ENCODE measurements around the gene INPP5D.
"Not testable (repeated sequence)": the region's sequence is repeated elsewhere in the genome, so short reads cannot be mapped to it uniquely, and the experiment has no call there.

The INPP5D gene

DNA sequence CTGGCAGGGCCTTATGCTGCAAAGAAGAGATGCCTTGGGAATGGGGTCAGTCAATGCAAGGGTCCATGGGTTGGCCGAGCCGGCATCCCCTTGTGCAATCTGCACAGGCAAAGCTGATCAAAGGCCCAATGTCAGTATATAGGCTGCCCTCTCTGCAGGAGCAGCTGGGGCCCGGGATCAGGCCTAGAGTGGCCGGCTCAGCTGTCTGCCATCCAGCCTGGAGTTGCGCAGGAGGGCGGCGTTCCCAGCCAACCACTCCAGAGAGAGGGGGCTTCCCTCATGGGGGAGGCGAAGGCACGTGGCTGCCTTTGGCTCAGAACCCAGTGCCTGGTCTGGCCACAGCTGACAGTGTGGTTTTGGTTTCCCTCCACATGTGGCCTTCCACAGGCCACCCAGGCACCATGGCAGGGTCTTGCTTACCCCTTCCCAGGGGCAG lies 3.9 kb downstream of the INPP5D start:
- Mint-ChIP-seq H3K36me3 (ENCODE audit: insufficient read depth) (peaks cover 72% of the 10 kb centered on the region), H3K4me3 (peak overlapping the region; percentile 85 to 99), H3K4me1 (ENCODE audit: low read depth in 2 of 2) (peaks cover 70 to 71% of the 10 kb centered on the region in 2 donors)

DNA sequence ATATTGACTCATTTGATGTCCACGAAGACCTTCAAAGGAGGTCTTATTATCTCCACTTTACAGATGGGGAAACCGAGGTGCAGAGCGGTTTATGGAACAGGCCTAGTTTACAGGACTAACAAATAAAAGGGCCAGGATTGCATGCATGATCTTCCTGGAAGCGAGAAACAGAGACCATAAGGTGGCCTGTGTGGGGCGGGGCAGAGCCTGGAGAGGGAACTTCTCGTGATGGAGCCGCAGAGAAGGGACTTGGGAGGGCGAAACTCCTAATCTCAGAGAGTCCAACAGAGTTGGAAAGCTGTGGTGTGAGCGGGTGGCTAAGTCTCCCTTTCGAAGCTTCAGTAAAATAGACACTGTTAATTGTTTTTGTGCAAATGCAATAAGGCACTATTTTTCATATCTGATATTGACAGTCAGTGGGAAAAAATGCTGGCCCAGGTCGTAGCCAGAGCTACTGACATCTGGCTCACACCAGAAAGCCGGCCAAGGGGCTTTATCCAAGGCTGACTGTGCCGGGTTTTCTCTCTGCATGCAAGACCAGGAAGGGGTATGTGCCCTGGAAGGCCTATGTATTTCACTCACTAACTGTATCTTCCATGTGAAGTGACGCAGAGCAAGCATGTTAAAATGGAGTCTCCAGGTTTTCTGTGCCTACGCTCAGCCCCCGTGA lies 4.5 kb downstream of the INPP5D start:
- peaks cover 72 to 77% of the 10 kb centered on the region in 2 donors for H3K4me1 Mint-ChIP-seq (ENCODE audit: low read depth in 2 of 2)
- ATAC-seq (replicated peaks) (no peak), DNase-seq (no peak)
- H3K27me3 Mint-ChIP-seq = no peaks in the 10 kb centered on the region
- peak overlapping the region; percentile 85 to 99 for H3K4me3 Mint-ChIP-seq
- H3K36me3 Mint-ChIP-seq (ENCODE audit: insufficient read depth) = peaks cover 73% of the 10 kb centered on the region
- H3K27ac Mint-ChIP-seq = peak overlapping the region; percentile 36 to 90
- no peaks in the 10 kb centered on the region for H3K9me3 Mint-ChIP-seq

More for the DNA sequence above, 3.9 kb downstream of the INPP5D start:
- Mint-ChIP-seq H3K27ac (peak overlapping the region; percentile 90 to 95), H3K9me3 (no peaks in the 10 kb centered on the region), H3K27me3 (no peaks in the 10 kb centered on the region)
- no peak for DNase-seq
- no peak for ATAC-seq (replicated peaks)

DNA sequence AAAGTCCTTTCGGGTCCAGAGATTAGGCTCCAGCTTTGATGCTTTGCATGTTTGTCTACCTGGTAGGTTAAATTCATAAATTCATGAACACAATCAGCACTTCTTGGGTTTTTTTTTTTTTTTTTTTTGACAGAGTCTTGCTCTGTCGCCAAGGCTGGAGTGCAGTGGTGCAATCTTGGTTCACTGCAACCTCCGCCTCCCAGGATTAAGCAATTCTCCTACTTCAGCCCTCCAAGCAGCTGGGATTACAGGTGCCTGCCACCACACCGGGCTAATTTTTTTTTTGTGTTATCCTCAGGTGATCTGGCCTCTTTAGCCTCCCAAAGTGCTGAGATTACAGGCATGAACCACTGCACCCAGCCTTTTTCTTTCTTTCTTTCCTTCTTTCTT lies 5.1 kb downstream of the INPP5D start:
- ATAC-seq (replicated peaks); H3K9me3 Mint-ChIP-seq; DNase-seq; H3K27me3 Mint-ChIP-seq: not testable (repeated sequence)
- peaks cover 72 to 78% of the 10 kb centered on the region in 2 donors for H3K4me1 Mint-ChIP-seq (ENCODE audit: low read depth in 2 of 2)
- peak overlapping the region in 1 of 2 donors; percentile 87 for H3K27ac Mint-ChIP-seq
- peaks cover 72% of the 10 kb centered on the region for H3K36me3 Mint-ChIP-seq (ENCODE audit: insufficient read depth)
- H3K4me3 Mint-ChIP-seq = peak overlapping the region; percentile 85 to 99

DNA sequence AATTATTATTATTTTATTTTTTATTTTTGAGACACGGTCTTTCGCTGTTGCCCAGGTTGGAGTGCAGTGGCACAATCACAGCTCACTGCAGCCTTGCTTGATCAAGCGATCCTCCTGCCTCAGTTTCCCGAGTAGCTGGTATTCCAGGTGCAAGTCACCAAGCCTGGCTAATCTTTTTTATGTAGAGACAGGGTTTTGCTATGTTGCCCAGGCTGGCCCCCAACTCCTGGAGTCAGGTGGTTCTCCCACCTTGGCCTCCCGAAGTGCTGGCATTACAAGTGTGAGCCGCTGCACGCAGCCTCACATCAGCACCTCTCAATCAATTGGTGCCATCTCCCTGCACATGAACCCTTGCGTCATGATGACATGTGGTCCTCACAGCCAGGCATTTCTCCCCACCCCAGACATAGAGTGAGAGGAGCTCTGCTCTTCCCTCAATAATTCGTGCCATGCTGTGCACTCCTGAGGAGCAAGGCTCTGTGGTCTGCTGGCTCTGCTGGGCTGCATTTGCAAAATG lies 5.9 kb downstream of the INPP5D start:
- Mint-ChIP-seq H3K4me1 (ENCODE audit: low read depth in 2 of 2) (peaks cover 79 to 81% of the 10 kb centered on the region in 2 donors), H3K27me3 (no peaks in the 10 kb centered on the region), H3K36me3 (ENCODE audit: insufficient read depth) (peaks cover 74% of the 10 kb centered on the region), H3K27ac (peak overlapping the region; percentile 53 to 87), H3K9me3 (no peaks in the 10 kb centered on the region), H3K4me3 (peak overlapping the region; percentile 62 to 66)
- ATAC-seq (replicated peaks) (no peak), DNase-seq (no peak)

DNA sequence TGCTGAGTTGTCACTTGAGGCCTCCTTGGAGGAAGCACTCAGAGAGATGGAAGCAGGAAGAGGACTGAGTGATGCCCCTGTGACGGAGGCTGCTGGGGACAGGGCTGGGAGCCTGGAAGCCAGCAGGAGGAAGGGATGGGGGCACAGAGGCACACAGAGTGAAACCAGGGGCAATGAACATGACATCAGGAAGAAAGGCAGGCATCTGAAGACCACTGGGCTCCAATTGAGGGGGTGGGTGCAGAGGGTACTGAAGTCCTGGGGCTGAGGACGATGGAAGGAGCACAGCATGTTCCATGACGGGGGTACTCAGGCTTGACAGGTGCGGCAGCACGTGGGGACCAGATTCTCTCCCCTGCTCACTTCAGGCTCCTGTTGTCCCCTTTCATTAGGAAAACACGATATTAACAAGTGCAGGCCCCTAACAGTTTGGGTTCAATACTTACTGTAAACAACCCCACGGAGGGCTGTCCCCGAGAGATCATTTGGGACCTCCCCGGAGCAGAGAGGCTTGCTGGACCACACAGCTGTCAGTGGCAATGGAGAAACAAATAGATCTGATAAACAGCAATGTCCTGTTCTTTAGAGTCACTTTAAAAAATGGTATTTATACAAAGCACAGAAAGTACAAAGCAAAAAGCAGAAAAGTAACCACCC lies 8.7 kb downstream of the INPP5D start:
- Mint-ChIP-seq H3K4me1 (ENCODE audit: low read depth in 2 of 2) (peaks cover 67 to 70% of the 10 kb centered on the region in 2 donors), H3K27ac (peak overlapping the region in 1 of 2 donors; percentile 81), H3K27me3 (no peaks in the 10 kb centered on the region), H3K36me3 (ENCODE audit: insufficient read depth) (peaks cover 56% of the 10 kb centered on the region), H3K9me3 (no peaks in the 10 kb centered on the region), H3K4me3 (peak overlapping the region; percentile 42 to 66)
- ATAC-seq (replicated peaks) (no peak), DNase-seq (no peak)

DNA sequence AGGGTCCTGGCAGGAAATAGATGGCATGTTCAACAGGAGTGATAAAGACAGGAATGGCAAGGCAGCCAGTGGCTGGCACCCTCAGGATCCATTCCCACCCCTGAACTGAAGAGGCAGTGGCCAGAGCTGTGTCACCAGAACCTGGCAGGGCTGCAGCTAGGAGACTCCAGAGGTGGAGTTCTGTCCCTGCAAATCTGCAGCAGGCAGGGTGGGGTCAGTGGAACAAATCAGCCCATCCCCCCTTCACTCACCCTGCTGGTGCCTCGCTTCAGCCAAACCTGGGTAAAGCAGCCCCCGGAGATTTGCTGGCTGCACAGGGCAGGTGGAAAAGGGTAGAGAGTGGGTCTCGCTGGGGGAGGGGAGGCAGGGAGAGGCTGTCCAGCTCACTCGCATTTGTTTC lies 12.7 kb downstream of the INPP5D start:
- ATAC-seq (replicated peaks) (no peak), DNase-seq (no peak)
- Mint-ChIP-seq H3K27ac (no peak overlapping the region), H3K4me3 (no peak overlapping the region), H3K36me3 (ENCODE audit: insufficient read depth) (peaks cover 24% of the 10 kb centered on the region), H3K4me1 (ENCODE audit: low read depth in 2 of 2) (peaks cover 36 to 47% of the 10 kb centered on the region in 2 donors), H3K27me3 (no peaks in the 10 kb centered on the region), H3K9me3 (no peaks in the 10 kb centered on the region)

DNA sequence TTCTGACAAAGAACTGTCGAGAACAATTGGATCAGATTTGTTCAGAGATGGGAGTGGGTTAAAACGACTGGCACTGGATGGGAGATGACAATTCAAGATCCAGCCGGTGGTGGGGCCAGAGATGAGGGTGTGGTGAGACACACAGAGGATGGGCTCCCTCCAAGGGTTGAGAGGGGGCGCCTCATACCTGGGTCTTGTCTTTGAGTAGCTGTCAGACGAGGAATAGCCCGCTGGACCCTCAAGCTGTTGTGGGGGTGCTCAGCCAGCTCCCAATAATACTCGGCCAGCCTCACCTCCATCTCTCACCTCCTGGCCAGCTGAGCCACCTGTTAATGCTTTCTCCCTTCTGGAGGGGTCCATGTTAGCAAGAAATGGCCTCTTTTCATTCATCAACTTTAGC lies 14.0 kb downstream of the INPP5D start:
- no peaks in the 10 kb centered on the region for H3K27me3 Mint-ChIP-seq
- no peaks in the 10 kb centered on the region for H3K9me3 Mint-ChIP-seq
- no peak overlapping the region for H3K27ac Mint-ChIP-seq
- H3K4me3 Mint-ChIP-seq = no peak overlapping the region
- H3K4me1 Mint-ChIP-seq (ENCODE audit: low read depth in 2 of 2) = peaks cover 35 to 43% of the 10 kb centered on the region in 2 donors
- no peak for DNase-seq
- ATAC-seq (replicated peaks) = no peak
- H3K36me3 Mint-ChIP-seq (ENCODE audit: insufficient read depth) = peaks cover 21% of the 10 kb centered on the region

DNA sequence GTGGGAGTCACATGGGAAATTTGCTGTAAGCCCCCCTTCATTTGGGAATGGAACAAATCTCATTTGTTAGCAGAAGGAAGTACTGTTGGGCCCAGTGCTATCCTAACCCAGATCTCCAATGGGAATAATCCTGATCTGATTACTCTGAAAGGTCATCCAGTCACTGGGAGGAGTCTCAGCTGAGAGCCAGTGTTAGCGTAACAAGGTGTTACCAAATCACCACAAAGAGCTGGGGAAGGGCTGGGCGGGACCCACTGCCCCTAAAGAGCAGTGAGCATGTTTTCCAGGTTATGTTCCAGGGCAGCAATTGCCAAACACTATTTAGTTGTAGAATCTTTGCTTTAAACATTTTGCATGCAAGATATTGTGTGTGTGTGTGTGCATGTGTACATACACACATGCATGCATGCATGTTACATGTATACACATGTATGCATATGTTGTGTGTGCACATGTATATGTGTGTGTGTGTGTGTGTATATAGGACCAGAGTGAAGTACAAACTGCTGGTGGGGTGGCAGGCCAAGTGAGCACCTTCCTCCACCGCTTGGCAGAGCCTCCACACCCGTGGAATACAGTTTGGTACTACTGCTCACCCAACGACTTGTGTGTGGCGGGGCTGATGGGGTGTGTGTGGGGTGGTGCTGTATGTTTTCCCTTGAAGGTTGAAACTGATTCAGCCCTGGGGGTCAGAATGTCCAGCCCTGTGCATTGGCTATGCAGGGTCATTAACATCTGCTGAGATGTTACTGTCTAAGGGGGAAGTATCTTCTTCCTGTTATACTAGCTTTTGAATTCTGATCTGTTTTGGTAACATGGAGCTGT lies 15.2 kb downstream of the INPP5D start:
- DNase-seq (no peak), ATAC-seq (replicated peaks) (peak; percentile 16)
- Mint-ChIP-seq H3K4me1 (ENCODE audit: low read depth in 2 of 2) (peaks cover 35 to 45% of the 10 kb centered on the region in 2 donors), H3K9me3 (no peaks in the 10 kb centered on the region), H3K36me3 (ENCODE audit: insufficient read depth) (peaks cover 29% of the 10 kb centered on the region), H3K4me3 (no peak overlapping the region), H3K27me3 (no peaks in the 10 kb centered on the region), H3K27ac (no peak overlapping the region)

DNA sequence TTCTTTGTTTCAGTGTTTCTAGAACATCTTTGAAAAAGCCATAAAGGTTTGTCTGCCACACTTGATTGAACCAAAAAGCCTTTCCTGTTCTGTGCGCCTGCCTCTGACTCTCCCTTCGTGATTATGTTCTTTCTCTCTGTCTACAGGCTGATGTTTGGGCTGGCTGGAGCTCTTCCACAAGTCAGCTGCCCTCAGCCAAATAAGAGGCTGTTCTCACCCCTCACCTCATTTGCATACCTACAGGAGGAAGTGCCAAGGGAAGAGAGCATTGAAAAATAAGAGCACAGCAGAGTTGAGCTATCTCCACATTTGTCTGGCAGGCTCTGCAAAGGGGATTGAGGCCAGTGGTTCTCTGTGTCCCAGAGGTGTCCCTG lies 15.8 kb downstream of the INPP5D start:
- peak; percentile 61 for ATAC-seq (replicated peaks)
- H3K9me3 Mint-ChIP-seq = no peaks in the 10 kb centered on the region
- H3K36me3 Mint-ChIP-seq (ENCODE audit: insufficient read depth) = peaks cover 29% of the 10 kb centered on the region
- no peaks in the 10 kb centered on the region for H3K27me3 Mint-ChIP-seq
- no peak overlapping the region for H3K27ac Mint-ChIP-seq
- no peak overlapping the region for H3K4me3 Mint-ChIP-seq
- no peak for DNase-seq
- H3K4me1 Mint-ChIP-seq (ENCODE audit: low read depth in 2 of 2) = peaks cover 35 to 47% of the 10 kb centered on the region in 2 donors

DNA sequence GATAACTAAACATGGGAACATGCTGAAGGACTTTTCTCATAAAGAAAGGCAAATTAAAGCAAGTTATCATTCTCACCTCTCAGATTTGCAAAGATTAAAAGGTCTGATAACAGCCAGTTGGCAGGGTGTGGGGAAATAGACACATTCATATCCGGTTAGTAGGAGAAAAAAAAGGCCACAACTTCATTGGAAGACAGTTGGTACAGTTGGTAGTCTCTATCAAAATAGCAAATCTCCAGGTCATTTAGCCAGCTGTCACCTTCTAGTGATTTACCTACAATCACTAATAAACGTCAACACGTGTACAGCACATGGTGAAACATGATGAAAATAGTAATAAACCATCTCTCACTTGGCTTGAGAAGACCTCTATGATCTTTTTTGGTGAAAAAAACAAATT lies 16.6 kb downstream of the INPP5D start:
- Mint-ChIP-seq H3K9me3 (no peaks in the 10 kb centered on the region), H3K27me3 (no peaks in the 10 kb centered on the region), H3K36me3 (ENCODE audit: insufficient read depth) (peaks cover 34% of the 10 kb centered on the region), H3K4me3 (no peak overlapping the region), H3K27ac (no peak overlapping the region), H3K4me1 (ENCODE audit: low read depth in 2 of 2) (peaks cover 37 to 53% of the 10 kb centered on the region in 2 donors)
- peak; percentile 55 for ATAC-seq (replicated peaks)
- no peak for DNase-seq

DNA sequence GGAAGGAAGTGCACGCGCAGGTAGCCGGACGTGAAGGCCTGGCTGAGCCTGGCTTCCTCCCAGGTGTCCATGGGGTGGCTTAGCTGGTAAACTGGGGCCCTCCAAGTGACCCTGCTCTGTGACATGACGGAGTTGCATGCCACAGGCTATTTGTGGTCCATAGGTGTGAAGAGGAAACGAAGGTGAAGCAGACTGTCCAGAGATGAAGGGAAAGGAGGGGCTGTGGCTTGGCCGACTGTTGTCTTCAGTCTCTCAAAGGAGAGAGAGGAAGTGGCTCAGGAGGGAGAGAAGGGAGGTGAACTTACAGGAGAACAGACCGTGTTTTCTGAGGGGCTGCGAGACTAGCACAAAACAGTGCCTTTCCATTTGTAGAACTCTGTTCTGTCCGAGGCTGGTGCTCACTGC lies 19.3 kb downstream of the INPP5D start:
- DNase-seq (no peak), ATAC-seq (replicated peaks) (peak; percentile 40)
- H3K4me1 Mint-ChIP-seq (ENCODE audit: low read depth in 2 of 2) = peaks cover 61 to 66% of the 10 kb centered on the region in 2 donors
- H3K9me3 Mint-ChIP-seq = no peaks in the 10 kb centered on the region
- no peaks in the 10 kb centered on the region for H3K27me3 Mint-ChIP-seq
- H3K36me3 Mint-ChIP-seq (ENCODE audit: insufficient read depth) = peaks cover 58% of the 10 kb centered on the region
- peak overlapping the region; percentile 59 to 81 for H3K4me3 Mint-ChIP-seq
- peak overlapping the region in 1 of 2 donors; percentile 100 for H3K27ac Mint-ChIP-seq

DNA sequence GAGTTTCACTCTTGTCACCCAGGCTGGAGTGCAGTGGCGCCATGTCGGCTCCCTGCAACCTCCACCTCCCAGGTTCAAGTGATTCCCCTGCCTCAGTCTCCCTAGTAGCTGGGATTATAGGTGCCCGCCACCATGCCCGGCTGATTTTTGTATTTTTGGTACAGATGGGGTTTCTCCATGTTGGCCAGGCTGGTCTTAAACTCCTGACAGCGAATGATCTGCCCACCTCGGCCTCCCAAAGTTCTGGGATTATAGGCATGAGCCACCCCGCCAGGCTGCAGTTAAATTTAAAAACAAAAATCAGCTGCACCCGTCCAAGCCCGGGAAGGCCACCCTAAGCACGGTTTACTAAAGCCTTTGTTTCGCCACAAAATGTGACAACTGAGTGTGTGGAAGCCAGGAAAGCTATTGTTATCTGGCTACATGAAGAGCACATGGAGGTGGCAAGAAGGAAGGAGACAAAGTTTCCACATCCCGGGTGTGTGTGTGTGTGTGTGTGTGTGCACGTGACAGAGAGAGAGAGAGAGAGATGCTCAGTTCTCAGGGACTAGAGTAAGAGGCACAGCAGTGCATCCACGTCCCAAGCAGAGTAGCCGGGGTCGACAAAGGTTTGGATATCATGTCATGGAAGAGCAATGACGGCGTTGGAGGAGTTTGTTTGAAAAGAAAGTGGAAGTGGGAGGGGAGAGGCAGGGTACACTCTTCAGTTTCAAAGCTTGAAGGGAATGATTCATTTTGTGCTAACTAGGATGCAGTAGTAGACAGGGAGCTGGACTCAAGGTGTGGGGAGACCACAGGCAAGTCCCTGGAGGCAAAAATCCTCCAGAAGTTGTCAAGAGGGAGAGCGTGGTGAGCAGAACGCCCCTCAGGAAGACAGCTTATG lies 20.1 kb downstream of the INPP5D start:
- ATAC-seq (replicated peaks) (no peak), DNase-seq (no peak)
- Mint-ChIP-seq H3K4me1 (ENCODE audit: low read depth in 2 of 2) (peaks cover 68 to 74% of the 10 kb centered on the region in 2 donors), H3K9me3 (no peaks in the 10 kb centered on the region), H3K27ac (peak overlapping the region in 1 of 2 donors; percentile 100), H3K4me3 (peak overlapping the region; percentile 59 to 81), H3K27me3 (no peaks in the 10 kb centered on the region), H3K36me3 (ENCODE audit: insufficient read depth) (peaks cover 63% of the 10 kb centered on the region)
